ENCODE results near the gene FBF1. TPM values are rescaled to one million over a fixed set of nuclear protein-coding genes. Genes with fewer than 3 reads are reported as not detected.
A peak's percentile ranks its signal among the peaks of the same experiment; 100 is the strongest.

The FBF1 gene, protein sequence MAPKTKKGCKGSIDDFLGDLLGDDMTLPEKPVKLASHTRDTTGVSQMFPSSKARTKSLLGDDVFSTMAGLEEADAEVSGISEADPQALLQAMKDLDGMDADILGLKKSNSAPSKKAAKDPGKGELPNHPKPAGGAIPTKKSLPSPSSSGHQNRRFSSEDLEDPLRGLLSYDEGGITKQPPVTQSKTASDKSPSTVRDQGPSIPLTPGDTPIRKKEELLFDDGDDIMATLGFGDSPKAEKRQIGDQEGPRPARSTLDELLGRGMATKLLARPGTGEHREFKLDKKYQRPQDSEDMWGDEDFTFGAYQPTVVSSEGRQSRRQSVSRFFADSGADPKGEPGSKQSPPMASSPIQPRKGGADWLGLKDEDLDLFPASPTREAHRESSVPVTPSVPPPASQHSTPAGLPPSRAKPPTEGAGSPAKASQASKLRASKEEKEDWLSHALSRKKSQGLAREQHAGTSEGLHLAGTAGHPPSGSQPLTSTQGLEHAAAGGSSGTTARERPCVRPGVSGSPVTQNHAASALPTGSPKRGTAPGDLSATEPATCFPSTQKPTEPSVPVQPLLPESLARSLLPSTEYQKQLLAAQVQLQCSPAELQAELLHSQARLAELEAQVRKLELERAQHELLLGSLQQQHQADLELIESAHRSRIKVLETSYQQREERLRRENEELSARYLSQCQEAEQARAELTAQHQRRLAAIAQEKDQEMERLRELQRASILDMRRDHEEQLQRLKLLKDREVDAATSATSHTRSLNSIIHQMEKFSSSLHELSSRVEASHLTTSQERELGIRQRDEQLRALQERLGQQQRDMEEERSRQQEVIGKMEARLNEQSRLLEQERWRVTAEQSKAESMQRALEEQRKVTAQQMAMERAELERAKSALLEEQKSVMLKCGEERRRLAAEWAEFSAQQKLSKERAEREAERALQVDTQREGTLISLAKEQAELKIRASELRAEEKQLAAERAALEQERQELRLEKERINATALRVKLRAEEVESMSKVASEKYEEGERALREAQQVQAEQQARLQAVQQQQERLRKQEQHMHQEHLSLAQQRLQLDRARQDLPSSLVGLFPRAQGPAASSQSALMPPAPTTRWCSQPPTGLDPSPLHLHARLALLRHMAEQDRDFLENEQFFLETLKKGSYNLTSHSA
- total RNA-seq (10 to 100 TPM; 19.9 to 48.1 (median 29.0) TPM), polyA plus RNA-seq (1 to 10 TPM; 2.5 to 7.2 TPM), total RNA-seq (23.4 reads per million, percentile 54 among the genes with 10 or more reads in this experiment)

- Histone ChIP-seq H3K4me1 (ENCODE audit: control insufficient read depth in 2 of 2, insufficient read depth in 2 of 2, low read length in 2 of 2) (peaks cover 5 to 11% of the 10 kb centered on the region in 2 donors), H3K9me3 (ENCODE audit: control insufficient read depth in 2 of 3, low read length in 3 of 3) (no peaks in the 10 kb centered on the region), H3K36me3 (ENCODE audit: control insufficient read depth in 2 of 3, insufficient read depth in 3 of 3, low read length in 3 of 3) (no peaks in the 10 kb centered on the region), H3K27me3 (ENCODE audit: control insufficient read depth in 2 of 2, insufficient read depth in 2 of 2, low read length in 2 of 2) (no peaks in the 10 kb centered on the region), H3K4me3 (ENCODE audit: low read length) (peak within 1 kb of the TSS; percentile 89), H3K27ac (ENCODE audit: low read depth, low read length) (peak within 1 kb of the TSS; percentile 86)
- peaks cover 0 to 3% (median 0%) of the 10 kb centered on the region in 5 donors for H3K36me3 Mint-ChIP-seq
- CTCF ChIA-PET, result interaction anchor here (1.0 kb wide), 2 partner anchors 38 to 44 kb away, joined by 3 read pairs; partner anchors contain the start of genes ACOX1 and TRIM65
- intact Hi-C loops (cut with micrococcal nuclease), result loop anchor here (1.0 to 5.0 kb wide), 9 partner anchors 37 to 616 kb away; partner anchors contain the start of genes ACOX1 (in 2 of the 2), MRPL38 (in 2 of the 2), TEN1 (in 2 of the 2) and PRPSAP1 (in 1 of the 2)
- peak within 1 kb of the TSS; percentile 77 to 93 (median 90) for H3K4me3 Mint-ChIP-seq
- peak within 1 kb of the TSS; percentile 74 to 94 (median 89) for H3K27ac Mint-ChIP-seq
- H3K27me3 Mint-ChIP-seq, result no peaks in the 10 kb centered on the region
- POLR2A ChIA-PET, result interaction anchor here (0.8 to 1.7 kb wide), 9 partner anchors 8 to 161 kb away, joined by 3 to 7 read pairs (median 3); partner anchors contain the start of genes ACOX1, TEN1, TRIM65 and WBP2
- no peaks in the 10 kb centered on the region for H3K9me3 Mint-ChIP-seq
- ATAC-seq, result peak; percentile 100
- peaks cover 9 to 19% (median 11%) of the 10 kb centered on the region in 7 donors for H3K4me1 Mint-ChIP-seq
- peak; percentile 74 to 92 (median 82) for DNase-seq
These were observed at the start of gene FBF1 for GRCh38 chr17:75940727-75941441. Gene FBF1, minus strand, starts transcription at chr17:75941042. Its CDS starts 2,893 bp downstream, at chr17:75938149.

DNA sequence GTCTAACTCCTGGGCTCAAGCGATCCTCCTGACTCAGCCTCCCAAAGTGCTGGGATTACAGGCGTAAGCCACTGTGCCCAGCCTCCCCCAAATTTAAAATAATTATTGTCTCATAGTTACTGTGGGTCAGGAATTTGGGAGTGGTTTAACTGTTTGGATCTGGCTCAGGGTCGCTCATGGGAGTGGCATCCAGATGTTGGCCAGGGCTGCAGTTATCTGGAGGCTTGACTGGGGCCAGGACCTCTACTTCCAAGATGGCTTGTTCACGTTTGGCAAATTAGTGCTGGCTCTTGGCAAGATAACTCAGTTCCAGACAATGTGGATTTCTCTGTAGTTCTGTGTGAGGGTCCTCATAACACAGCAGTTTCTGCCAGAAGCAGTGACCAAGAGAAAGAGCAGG lies 46.2 kb upstream of the FBF1 start:
- H3K27ac Mint-ChIP-seq, result peak overlapping the region in 1 of 9 donors; percentile 31
- no peak overlapping the region for H3K4me3 Mint-ChIP-seq
- CTCF ChIA-PET, result no interaction called here
- intact Hi-C loops (cut with micrococcal nuclease), result no loop called here
- Histone ChIP-seq H3K4me1 (ENCODE audit: control insufficient read depth in 2 of 2, insufficient read depth in 2 of 2, low read length in 2 of 2) (no peaks in the 10 kb centered on the region), H3K27me3 (ENCODE audit: control insufficient read depth in 2 of 2, insufficient read depth in 2 of 2, low read length in 2 of 2) (no peaks in the 10 kb centered on the region), H3K9me3 (ENCODE audit: control insufficient read depth in 2 of 3, low read length in 3 of 3) (no peaks in the 10 kb centered on the region), H3K36me3 (ENCODE audit: control insufficient read depth in 2 of 3, insufficient read depth in 3 of 3, low read length in 3 of 3) (peaks cover 0 to 5% (median 0%) of the 10 kb centered on the region in 3 experiments), H3K4me3 (ENCODE audit: low read length) (no peak overlapping the region), H3K27ac (ENCODE audit: low read depth, low read length) (no peak overlapping the region)
- H3K36me3 Mint-ChIP-seq, result peaks cover 0 to 21% (median 4%) of the 10 kb centered on the region in 5 donors
- POLR2A ChIA-PET, result no interaction called here
- no peaks in the 10 kb centered on the region for H3K27me3 Mint-ChIP-seq
- DNase-seq, result no peak
- H3K4me1 Mint-ChIP-seq, result peaks cover 0 to 4% (median under 1%) of the 10 kb centered on the region in 7 donors
- no peak for ATAC-seq
- no peaks in the 10 kb centered on the region for H3K9me3 Mint-ChIP-seq

DNA sequence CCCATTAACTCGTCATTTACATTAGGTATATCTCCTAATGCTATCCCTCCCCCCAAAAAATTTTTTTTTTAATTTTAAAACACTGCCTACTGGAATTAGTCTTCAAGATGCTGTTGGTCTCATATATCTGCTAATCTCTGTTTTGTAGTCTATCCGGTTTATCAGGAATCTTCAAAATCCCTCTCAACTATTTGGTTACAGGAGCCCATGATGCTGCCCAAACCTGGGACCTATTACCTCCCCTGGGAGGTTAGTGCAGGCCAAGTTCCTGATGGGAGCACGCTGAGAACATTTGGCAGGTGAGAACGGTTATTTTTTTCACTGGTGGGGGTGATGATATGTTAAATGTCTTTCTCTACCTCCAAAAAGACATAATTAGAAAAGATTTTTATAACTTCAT lies 45.1 kb upstream of the FBF1 start:
- H3K36me3 ChIP-seq (ENCODE audit: control insufficient read depth in 2 of 3, insufficient read depth in 3 of 3, low read length in 3 of 3), result no peaks in the 10 kb centered on the region
- CTCF ChIA-PET, result no interaction called here
- no peak overlapping the region for H3K4me3 ChIP-seq (ENCODE audit: low read length)
- no peak overlapping the region for H3K27ac Mint-ChIP-seq
- POLR2A ChIA-PET, result no interaction called here
- peaks cover 0 to 7% (median 2%) of the 10 kb centered on the region in 7 donors for H3K4me1 Mint-ChIP-seq
- no peak overlapping the region for H3K27ac ChIP-seq (ENCODE audit: low read depth, low read length)
- H3K9me3 ChIP-seq (ENCODE audit: control insufficient read depth in 2 of 3, low read length in 3 of 3), result no peaks in the 10 kb centered on the region
- peaks cover 0 to 12% (median 3%) of the 10 kb centered on the region in 5 donors for H3K36me3 Mint-ChIP-seq
- ATAC-seq, result no peak
- H3K9me3 Mint-ChIP-seq, result no peaks in the 10 kb centered on the region
- H3K27me3 Mint-ChIP-seq, result no peaks in the 10 kb centered on the region
- H3K4me1 ChIP-seq (ENCODE audit: control insufficient read depth in 2 of 2, insufficient read depth in 2 of 2, low read length in 2 of 2), result no peaks in the 10 kb centered on the region
- DNase-seq, result no peak
- H3K4me3 Mint-ChIP-seq, result no peak overlapping the region
- intact Hi-C loops (cut with micrococcal nuclease), result no loop called here
- no peaks in the 10 kb centered on the region for H3K27me3 ChIP-seq (ENCODE audit: control insufficient read depth in 2 of 2, insufficient read depth in 2 of 2, low read length in 2 of 2)

DNA sequence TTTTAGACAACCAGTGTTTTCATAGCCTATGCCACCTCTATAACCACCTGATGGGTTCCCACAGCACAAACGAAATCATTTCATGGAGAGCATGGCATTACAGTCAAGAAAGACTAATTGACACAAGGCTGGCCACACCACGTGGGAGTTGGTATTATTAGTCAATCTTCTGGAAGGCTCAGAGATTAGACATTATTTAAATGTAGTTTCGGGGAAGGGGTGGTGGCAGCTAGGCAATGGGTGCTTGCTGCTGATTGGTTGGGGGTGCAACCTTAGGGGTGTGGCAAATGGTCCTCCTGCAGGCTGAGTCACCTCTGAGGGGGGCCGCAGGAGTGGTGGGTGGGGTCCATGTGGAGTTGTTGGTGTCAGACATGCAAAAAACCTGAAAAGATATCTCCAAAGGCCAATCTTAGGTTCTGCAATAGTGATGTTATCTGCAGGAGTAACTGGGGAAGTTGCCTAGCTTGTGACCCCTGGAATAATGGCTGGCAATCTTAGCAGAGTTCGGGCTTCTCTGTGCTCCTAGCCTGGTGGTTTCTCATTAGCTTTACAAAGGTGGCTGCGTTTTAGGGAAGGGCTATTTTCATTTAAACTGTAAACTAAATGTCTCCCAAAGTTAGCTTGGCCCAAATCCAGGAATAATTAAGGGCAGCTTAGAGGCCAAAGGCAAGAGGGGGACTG lies 42.8 kb upstream of the FBF1 start:
- Mint-ChIP-seq H3K4me1 (peaks cover 0 to 20% (median 14%) of the 10 kb centered on the region in 7 donors), H3K36me3 (peaks cover 0 to 12% (median 3%) of the 10 kb centered on the region in 5 donors), H3K27me3 (no peaks in the 10 kb centered on the region), H3K27ac (no peak overlapping the region), H3K9me3 (no peaks in the 10 kb centered on the region), H3K4me3 (peak overlapping the region in 1 of 10 donors; percentile 46)
- ChIA-PET POLR2A (interaction anchor here (0.6 to 1.6 kb wide), 3 partner anchors 8 to 128 kb away, joined by 3 to 4 read pairs (median 3); partner anchors contain the start of gene WBP2), CTCF (interaction anchor here (0.6 to 1.2 kb wide), 2 partner anchors 17 to 70 kb away, joined by 3 read pairs; partner anchors contain the start of gene CDK3)
- Histone ChIP-seq H3K9me3 (ENCODE audit: control insufficient read depth in 2 of 3, low read length in 3 of 3) (no peaks in the 10 kb centered on the region), H3K27ac (ENCODE audit: low read depth, low read length) (no peak overlapping the region), H3K36me3 (ENCODE audit: control insufficient read depth in 2 of 3, insufficient read depth in 3 of 3, low read length in 3 of 3) (peaks cover 0 to 6% (median 0%) of the 10 kb centered on the region in 3 experiments), H3K4me3 (ENCODE audit: low read length) (no peak overlapping the region), H3K27me3 (ENCODE audit: control insufficient read depth in 2 of 2, insufficient read depth in 2 of 2, low read length in 2 of 2) (no peaks in the 10 kb centered on the region), H3K4me1 (ENCODE audit: control insufficient read depth in 2 of 2, insufficient read depth in 2 of 2, low read length in 2 of 2) (peaks cover under 1 to 6% of the 10 kb centered on the region in 2 donors)
- no peak for DNase-seq
- intact Hi-C loops (cut with micrococcal nuclease), result no loop called here
- ATAC-seq, result no peak

DNA sequence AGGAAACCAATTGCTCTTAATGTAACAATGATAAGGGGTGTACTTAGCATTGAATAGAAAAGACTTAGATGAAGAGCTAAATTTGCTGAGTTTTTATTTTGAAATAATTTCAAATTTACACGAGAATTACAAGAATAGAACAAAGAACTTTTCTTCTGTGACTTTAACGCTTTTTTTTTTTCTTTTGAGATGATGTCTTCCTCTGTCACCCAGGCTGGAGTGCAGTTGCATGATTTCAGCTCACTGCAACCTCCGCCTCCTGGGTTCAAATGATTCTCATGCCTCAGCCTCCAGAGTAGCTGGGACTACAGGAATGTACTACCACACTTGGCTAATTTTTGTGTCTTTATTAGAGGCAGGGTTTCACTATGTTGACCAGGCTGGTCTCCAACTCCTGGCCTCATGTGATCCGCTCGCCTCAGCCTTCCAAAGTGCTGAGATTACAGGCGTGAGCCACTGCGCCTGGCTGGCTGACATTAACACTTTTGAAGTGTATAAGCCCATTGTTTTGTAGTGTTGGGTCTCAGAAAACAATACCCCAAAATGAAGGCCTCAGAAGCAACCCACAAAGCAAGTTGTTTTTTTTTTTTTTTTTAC lies 40.3 kb upstream of the FBF1 start:
- peaks cover 5 to 6% of the 10 kb centered on the region in 2 donors for H3K4me1 ChIP-seq (ENCODE audit: control insufficient read depth in 2 of 2, insufficient read depth in 2 of 2, low read length in 2 of 2)
- no peaks in the 10 kb centered on the region for H3K27me3 ChIP-seq (ENCODE audit: control insufficient read depth in 2 of 2, insufficient read depth in 2 of 2, low read length in 2 of 2)
- no peak overlapping the region for H3K4me3 ChIP-seq (ENCODE audit: low read length)
- POLR2A ChIA-PET, result interaction anchor here (0.6 to 1.9 kb wide), 16 partner anchors 16 to 576 kb away, joined by 3 to 10 read pairs (median 4); partner anchors contain the start of genes FBF1, MRPL38, SPHK1 and TRIM65
- Mint-ChIP-seq H3K9me3 (no peaks in the 10 kb centered on the region), H3K4me3 (peak overlapping the region; percentile 56 to 99 (median 97)), H3K4me1 (peaks cover 15 to 41% (median 35%) of the 10 kb centered on the region in 7 donors), H3K27me3 (no peaks in the 10 kb centered on the region), H3K27ac (peak overlapping the region; percentile 27 to 100 (median 99)), H3K36me3 (peaks cover 0 to 6% (median 0%) of the 10 kb centered on the region in 5 donors)
- CTCF ChIA-PET, result interaction anchor here (0.6 to 1.5 kb wide), 2 partner anchors 9 to 25 kb away, joined by 3 to 4 read pairs; no protein-coding TSS in a partner anchor
- intact Hi-C loops (cut with micrococcal nuclease), result no loop called here
- DNase-seq (no peak), ATAC-seq (no peak)
- no peak overlapping the region for H3K27ac ChIP-seq (ENCODE audit: low read depth, low read length)
- H3K36me3 ChIP-seq (ENCODE audit: control insufficient read depth in 2 of 3, insufficient read depth in 3 of 3, low read length in 3 of 3), result peaks cover 0 to 7% (median 0%) of the 10 kb centered on the region in 3 experiments
- no peaks in the 10 kb centered on the region for H3K9me3 ChIP-seq (ENCODE audit: control insufficient read depth in 2 of 3, low read length in 3 of 3)

Measured in naive thymus-derived CD4-positive, alpha-beta T cell (primary cell).